Endothelial cell of umbilical vein (primary cell): ENCODE results near the gene AP2B1. TPM values are rescaled to one million over a fixed set of nuclear protein-coding genes. Genes with fewer than 3 reads are reported as not detected.

ENCODE experiments used
- BruUV-seq: library from RNA; stranded (reverse); fragments of 400-500 nt; replicated peaks from 2 replicates; lab custom pipeline; 2021; lab: Mats Ljungman, UMichigan
- CTCF ChIA-PET: fragments of 300-600, 350-600 bp; sonication (Branson Sonifier 250); formaldehyde crosslinking; loops from one replicate; lab custom pipeline; 2021; ENCODE audit warnings: antibody characterized with exemption, inconsistent platforms; lab: Charles Lee
- POLR2A ChIA-PET: fragments of 300-600, 350-600 bp; sonication (Branson Sonifier 250); formaldehyde crosslinking; loops from one replicate; lab custom pipeline; 2021; ENCODE audit warnings: antibody characterized with exemption, inconsistent platforms; lab: Charles Lee
- DNase-seq: peaks from one replicate; pipeline ENCODE4 v3.0.0-alpha.2; 2011; ENCODE audit warnings: low read depth, low spot score
- FAIRE-seq: peaks from 2 replicates; lab custom pipeline; 2011; peaks lifted over from hg19 to GRCh38; lab: Jason Lieb, UNC
- H2AFZ ChIP-seq: 2 replicates; pipeline ENCODE4 v1.6.0; 2012; ENCODE audit warnings: low read depth, low read length, control low read depth, inconsistent platforms
- H3K27ac ChIP-seq: 2 replicates; pipeline ENCODE4 v1.5.1; 2011; ENCODE audit warnings: low read depth, mild to moderate bottlenecking, control low read depth, low read length, moderate library complexity; ENCODE audit not compliant: insufficient read depth
- H3K27me3 ChIP-seq, 2 experiments: 2 replicates each; pipeline versions ENCODE4 v1.6.0 to v1.6.1; 2011; ENCODE audit warnings: low read length in 2 of 2, mixed read lengths in 1 of 2; ENCODE audit not compliant: control insufficient read depth in 2 of 2, insufficient read depth in 2 of 2
- H3K36me3 ChIP-seq, 2 experiments: 2 replicates in 1 of 2; 3 replicates in 1 of 2; pipeline ENCODE4 v1.5.1; 2011; ENCODE audit warnings: low read length in 2 of 2, mild to moderate bottlenecking in 1 of 2, moderate library complexity in 1 of 2; ENCODE audit not compliant: control insufficient read depth in 2 of 2, insufficient read depth in 2 of 2; ENCODE audit errors: extremely low read depth in 1 of 2
- H3K4me1 ChIP-seq: 3 replicates; pipeline ENCODE4 v1.5.1; 2011; ENCODE audit warnings: mild to moderate bottlenecking, low read length; ENCODE audit not compliant: control insufficient read depth, insufficient read depth; ENCODE audit errors: extremely low read depth
- H3K4me2 ChIP-seq: 2 replicates; pipeline ENCODE4 v1.6.1; 2011; ENCODE audit warnings: low read length, control low read depth, mixed read lengths; ENCODE audit not compliant: insufficient read depth
- H3K4me3 ChIP-seq, 3 experiments: fragments of 200-600 bp in 1 of 3; sonication (generic), shearing (Covaris generic) in 1 of 3; replicated peaks in 1 of 3; 2 replicates each; pipeline ENCODE4 v1.5.1; 2011 to 2016; ENCODE audit warnings: control low read depth in 3 of 3, low read length in 3 of 3, mild to moderate bottlenecking in 2 of 3, inconsistent platforms in 1 of 3, low read depth in 1 of 3, moderate library complexity in 1 of 3; ENCODE audit not compliant: insufficient read depth in 1 of 3
- H3K79me2 ChIP-seq: 2 replicates; pipeline ENCODE4 v1.6.0; 2012; ENCODE audit warnings: low read length, inconsistent platforms; ENCODE audit not compliant: control insufficient read depth, insufficient read depth
- H3K9ac ChIP-seq: replicated peaks from 2 replicates; pipeline ENCODE3; 2011; ENCODE audit warnings: low read length, control low read depth; ENCODE audit not compliant: insufficient read depth; ENCODE audit errors: extremely low read depth
- H3K9me1 ChIP-seq: replicated peaks from 3 replicates; pipeline ENCODE4 v1.6.0; 2011; ENCODE audit warnings: mild to moderate bottlenecking, low read length; ENCODE audit not compliant: control insufficient read depth, insufficient read depth; ENCODE audit errors: extremely low read depth
- H3K9me3 ChIP-seq: replicated peaks from 2 replicates; pipeline ENCODE4 v1.5.1; 2012; ENCODE audit warnings: low read length, inconsistent platforms; ENCODE audit not compliant: control insufficient read depth, insufficient read depth
- H4K20me1 ChIP-seq: replicated peaks from 2 replicates; pipeline ENCODE3; 2011; ENCODE audit warnings: mild to moderate bottlenecking, low read length; ENCODE audit not compliant: control insufficient read depth, insufficient read depth; ENCODE audit errors: extremely low read depth
- EZH2 ChIP-seq: IDR thresholded peaks from 2 replicates; pipeline ENCODE4 v1.6.1; 2012; ENCODE audit warnings: borderline replicate concordance, low read depth, mild to moderate bottlenecking, moderate library complexity, low read length, inconsistent platforms; ENCODE audit not compliant: severe bottlenecking
- FOS ChIP-seq: IDR thresholded peaks from 2 replicates; pipeline ENCODE4 v1.6.1; 2011; ENCODE audit warnings: mild to moderate bottlenecking, low read length, moderate library complexity, borderline replicate concordance; ENCODE audit not compliant: insufficient read depth
- GATA2 ChIP-seq: IDR thresholded peaks from 2 replicates; pipeline ENCODE4 v1.7.0; 2011; ENCODE audit warnings: low read depth, mild to moderate bottlenecking, moderate library complexity, mixed read lengths, low read length; ENCODE audit not compliant: insufficient read length, insufficient read depth
- JUN ChIP-seq: IDR thresholded peaks from 2 replicates; pipeline ENCODE4 v1.6.1; 2011; ENCODE audit warnings: borderline replicate concordance, low read depth; ENCODE audit not compliant: insufficient read length, insufficient read depth
- POLR2A ChIP-seq: IDR thresholded peaks from 2 replicates; pipeline ENCODE4 v1.6.1; 2012; ENCODE audit warnings: low read depth, mild to moderate bottlenecking, control low read depth, low read length
- POLR2AphosphoS5 ChIP-seq: IDR thresholded peaks from 2 replicates; pipeline ENCODE4 v1.6.1; 2012; ENCODE audit warnings: low read depth, mild to moderate bottlenecking, control low read depth, low read length, moderate library complexity; ENCODE audit not compliant: insufficient read depth
- dilution Hi-C: fragments of 300-500 bp; cut with MboI; formaldehyde crosslinking; loops from one replicate; pipeline ENCODE4 v1.15.0; 2019; ENCODE audit warnings: low sequenced_read_pairs; ENCODE audit not compliant: extremely low pct_ligation_motif_present
- intact Hi-C: fragments of 100-400 bp; cut with micrococcal nuclease; formaldehyde crosslinking; loops from one replicate; pipeline ENCODE4 v1.10.0; 2022
- polyA plus RNA-seq, 4 experiments: library from polyadenylated mRNA; depleted of rRNA in 3 of 4; stranded (reverse) in 3 of 4; unstranded in 1 of 4; fragments of >200 nt; gene quantifications; 2 replicates each; pipeline versions ENCODE4 v1.2.1 to v1.2.3, GENCODE V29; 2011 to 2012; ENCODE audit warnings: missing spikeins in 1 of 4
- total RNA-seq: library from RNA; stranded (reverse); gene quantifications from 2 replicates; pipeline ENCODE4 v1.2.3, GENCODE V29; 2021
- TF ChIP-seq, protein P1 (sequence below), 2 donors: IDR thresholded peaks; 1 replicate in 1 of 2; 2 replicates in 1 of 2; pipeline ENCODE4 v1.5.1; 2011; ENCODE audit warnings: low read length in 2 of 2, mild to moderate bottlenecking in 2 of 2, moderate library complexity in 2 of 2, control low read depth in 1 of 2, inconsistent platforms in 1 of 2, low read depth in 1 of 2; ENCODE audit not compliant: insufficient read depth in 1 of 2; ENCODE audit errors: extremely low read depth in 1 of 2

The AP2B1 gene
- total and polyA plus RNA-seq, 2 donors (not counting 3 experiments of a cell fraction or from before 2014, with no cell fraction given) = 106 to 198 TPM

DNA sequence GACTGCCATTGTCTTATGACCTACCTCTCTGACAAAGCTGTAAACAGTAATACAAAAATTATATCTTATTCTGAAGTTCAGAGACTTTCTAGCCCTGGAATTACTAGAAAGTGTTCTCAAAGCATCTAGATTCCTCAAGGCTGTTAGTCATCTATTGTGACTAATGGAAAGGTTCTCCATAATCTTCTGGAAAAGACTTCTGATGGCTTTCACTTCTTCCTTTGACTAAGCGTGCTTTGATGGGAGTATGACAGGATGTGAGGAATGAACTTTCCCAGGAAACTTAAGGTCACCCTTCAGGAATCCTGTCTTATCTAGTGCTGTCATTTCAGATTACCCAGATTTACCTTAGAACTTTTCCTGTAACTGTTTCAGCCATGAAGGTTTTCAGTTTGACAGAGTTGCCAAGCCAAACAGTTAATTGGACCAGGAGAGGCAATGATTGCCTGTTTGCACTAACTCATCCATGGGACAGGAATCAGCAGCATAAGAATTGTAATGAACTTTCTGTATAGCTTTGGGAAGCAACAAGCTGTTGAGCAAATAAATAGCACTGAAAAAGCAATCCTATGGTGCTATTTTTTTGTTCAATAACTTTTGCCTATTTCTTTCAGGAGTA, 43.5 kb downstream of the AP2B1 start:
- H3K9me3 ChIP-seq = no peaks in the 10 kb centered on the region
- TF ChIP-seq EZH2 (no peak), GATA2 (peak; percentile 92), JUN (peak; percentile 62), POLR2AphosphoS5 (peak; percentile 62), POLR2A (peak; percentile 36), FOS (peak; percentile 92)
- TF ChIP-seq, protein P1, sequence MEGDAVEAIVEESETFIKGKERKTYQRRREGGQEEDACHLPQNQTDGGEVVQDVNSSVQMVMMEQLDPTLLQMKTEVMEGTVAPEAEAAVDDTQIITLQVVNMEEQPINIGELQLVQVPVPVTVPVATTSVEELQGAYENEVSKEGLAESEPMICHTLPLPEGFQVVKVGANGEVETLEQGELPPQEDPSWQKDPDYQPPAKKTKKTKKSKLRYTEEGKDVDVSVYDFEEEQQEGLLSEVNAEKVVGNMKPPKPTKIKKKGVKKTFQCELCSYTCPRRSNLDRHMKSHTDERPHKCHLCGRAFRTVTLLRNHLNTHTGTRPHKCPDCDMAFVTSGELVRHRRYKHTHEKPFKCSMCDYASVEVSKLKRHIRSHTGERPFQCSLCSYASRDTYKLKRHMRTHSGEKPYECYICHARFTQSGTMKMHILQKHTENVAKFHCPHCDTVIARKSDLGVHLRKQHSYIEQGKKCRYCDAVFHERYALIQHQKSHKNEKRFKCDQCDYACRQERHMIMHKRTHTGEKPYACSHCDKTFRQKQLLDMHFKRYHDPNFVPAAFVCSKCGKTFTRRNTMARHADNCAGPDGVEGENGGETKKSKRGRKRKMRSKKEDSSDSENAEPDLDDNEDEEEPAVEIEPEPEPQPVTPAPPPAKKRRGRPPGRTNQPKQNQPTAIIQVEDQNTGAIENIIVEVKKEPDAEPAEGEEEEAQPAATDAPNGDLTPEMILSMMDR (IDR thresholded peaks at IDR 0.05; ENCODE audit: extremely low read depth in 1 of 2, insufficient read depth in 1 of 2, low read depth in 1 of 2, low read length in 2 of 2) = no peak
- H4K20me1 ChIP-seq = peaks cover 3% of the 10 kb centered on the region
- peak overlapping the region; percentile 42 for H3K4me2 ChIP-seq
- peaks cover 8 to 16% of the 10 kb centered on the region in 2 experiments for H3K36me3 ChIP-seq
- ChIA-PET POLR2A (no interaction called here), CTCF (interaction anchor here (1.0 to 2.7 kb wide), 2 partner anchors 117 to 133 kb away, joined by 3 to 9 read pairs; no protein-coding TSS in a partner anchor)
- dilution Hi-C loops (no loop called here), intact Hi-C loops (loop anchor here (2.0 kb wide), 2 partner anchors 18 to 82 kb away; no protein-coding TSS in a partner anchor)
- BruUV-seq = no TSS peak
- H3K27ac ChIP-seq = peak overlapping the region; percentile 41
- no peak overlapping the region for H3K4me3 ChIP-seq
- DNase-seq (peak; percentile 79), FAIRE-seq (peak; percentile 86)
- peaks cover 17% of the 10 kb centered on the region for H3K4me1 ChIP-seq
- no peak overlapping the region for H3K9ac ChIP-seq
- H3K27me3 ChIP-seq = no peaks in the 10 kb centered on the region
- H3K79me2 ChIP-seq = peaks cover 2% of the 10 kb centered on the region
- no peak overlapping the region for H2AFZ ChIP-seq
- no peaks in the 10 kb centered on the region for H3K9me1 ChIP-seq
